ENCODE data around the gene ZFP92.

ZFP92 gene

DNA sequence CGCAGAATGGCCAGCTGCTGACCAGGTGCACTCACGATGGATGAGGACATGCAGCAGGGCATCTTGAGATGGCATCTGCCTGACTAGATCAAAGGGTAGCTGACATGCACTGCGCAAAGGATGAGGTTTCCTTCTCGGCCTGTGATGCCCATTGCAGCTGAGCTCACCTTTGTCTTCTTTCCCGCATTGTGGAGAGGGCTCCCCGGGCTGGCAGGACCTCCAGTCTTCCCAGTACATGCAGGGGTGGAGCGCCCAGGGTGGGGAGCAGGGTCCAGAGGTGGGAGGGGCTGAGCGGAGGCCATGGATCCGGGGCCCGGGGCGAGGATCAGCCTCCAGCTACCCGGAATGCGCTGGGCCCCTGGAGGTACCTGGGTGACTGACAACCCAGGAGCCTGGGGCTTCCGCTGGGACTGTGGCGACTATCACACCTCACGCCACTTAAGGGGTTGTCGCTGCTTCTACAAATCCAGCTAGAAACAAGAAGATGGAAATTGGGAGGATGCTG, 22.6 kb downstream of the ZFP92 start:
- Histone ChIP-seq H2AFZ (ENCODE audit: low read depth, low read length) (no peak overlapping the region), H3K36me3 (ENCODE audit: insufficient read depth, low read length) (no peaks in the 10 kb centered on the region), H3K27me3 (ENCODE audit: insufficient read depth, low read length, poor library complexity) (no peaks in the 10 kb centered on the region), H3K9me3 (ENCODE audit: insufficient read depth, low read length, severe bottlenecking) (no peaks in the 10 kb centered on the region), H3K27ac (ENCODE audit: low read length) (no peak overlapping the region), H3K9ac (ENCODE audit: low read depth, low read length) (no peak overlapping the region), H3K79me2 (ENCODE audit: insufficient read depth, low read length) (no peaks in the 10 kb centered on the region), H3K4me3 (ENCODE audit: low read depth in 1 of 2, low read length in 2 of 2) (no peak overlapping the region), H4K20me1 (ENCODE audit: insufficient read depth, low read length) (no peaks in the 10 kb centered on the region), H3K4me1 (ENCODE audit: insufficient read depth, low read length) (no peaks in the 10 kb centered on the region), H3K4me2 (ENCODE audit: insufficient read depth, low read length) (no peak overlapping the region)
- no peak for TF ChIP-seq EZH2 (IDR thresholded peaks at IDR 0.05; ENCODE audit: borderline replicate concordance, low read depth, low read length, severe bottlenecking)
- TF ChIP-seq, protein P1, sequence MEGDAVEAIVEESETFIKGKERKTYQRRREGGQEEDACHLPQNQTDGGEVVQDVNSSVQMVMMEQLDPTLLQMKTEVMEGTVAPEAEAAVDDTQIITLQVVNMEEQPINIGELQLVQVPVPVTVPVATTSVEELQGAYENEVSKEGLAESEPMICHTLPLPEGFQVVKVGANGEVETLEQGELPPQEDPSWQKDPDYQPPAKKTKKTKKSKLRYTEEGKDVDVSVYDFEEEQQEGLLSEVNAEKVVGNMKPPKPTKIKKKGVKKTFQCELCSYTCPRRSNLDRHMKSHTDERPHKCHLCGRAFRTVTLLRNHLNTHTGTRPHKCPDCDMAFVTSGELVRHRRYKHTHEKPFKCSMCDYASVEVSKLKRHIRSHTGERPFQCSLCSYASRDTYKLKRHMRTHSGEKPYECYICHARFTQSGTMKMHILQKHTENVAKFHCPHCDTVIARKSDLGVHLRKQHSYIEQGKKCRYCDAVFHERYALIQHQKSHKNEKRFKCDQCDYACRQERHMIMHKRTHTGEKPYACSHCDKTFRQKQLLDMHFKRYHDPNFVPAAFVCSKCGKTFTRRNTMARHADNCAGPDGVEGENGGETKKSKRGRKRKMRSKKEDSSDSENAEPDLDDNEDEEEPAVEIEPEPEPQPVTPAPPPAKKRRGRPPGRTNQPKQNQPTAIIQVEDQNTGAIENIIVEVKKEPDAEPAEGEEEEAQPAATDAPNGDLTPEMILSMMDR (IDR thresholded peaks at IDR 0.05; ENCODE audit: borderline replicate concordance, extremely low read depth, low read length, poor library complexity, severe bottlenecking) = no peak
- no peak for DNase-seq
- ATAC-seq (ENCODE audit: insufficient read depth, low read depth) = no peak

DNA sequence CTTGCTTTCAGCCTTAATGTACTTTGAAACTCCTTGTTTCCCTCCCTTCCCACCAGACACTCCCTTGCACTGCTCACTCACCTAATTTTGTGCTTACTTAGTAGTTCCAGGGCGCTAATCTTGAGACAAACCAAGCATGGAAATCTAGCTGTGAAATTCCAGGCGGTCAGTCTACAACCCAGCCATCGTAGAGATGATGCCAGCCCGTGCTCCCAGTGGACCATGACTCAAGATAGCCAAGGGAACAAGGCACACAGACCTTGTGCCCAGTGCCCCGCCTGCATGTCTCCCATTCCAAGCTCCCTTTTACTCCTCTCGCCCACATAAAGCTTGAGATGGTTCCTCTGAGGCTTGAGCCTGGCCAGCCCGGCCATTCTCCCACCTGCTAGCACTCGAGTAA, 23.5 kb downstream of the ZFP92 start:
- Histone ChIP-seq H3K4me1 (ENCODE audit: insufficient read depth, low read length) (no peaks in the 10 kb centered on the region), H2AFZ (ENCODE audit: low read depth, low read length) (no peak overlapping the region), H3K9me3 (ENCODE audit: insufficient read depth, low read length, severe bottlenecking) (no peaks in the 10 kb centered on the region), H3K4me2 (ENCODE audit: insufficient read depth, low read length) (no peak overlapping the region), H3K79me2 (ENCODE audit: insufficient read depth, low read length) (no peaks in the 10 kb centered on the region), H3K27ac (ENCODE audit: low read length) (no peak overlapping the region), H3K27me3 (ENCODE audit: insufficient read depth, low read length, poor library complexity) (no peaks in the 10 kb centered on the region), H3K4me3 (ENCODE audit: low read depth in 1 of 2, low read length in 2 of 2) (no peak overlapping the region), H3K9ac (ENCODE audit: low read depth, low read length) (no peak overlapping the region), H3K36me3 (ENCODE audit: insufficient read depth, low read length) (no peaks in the 10 kb centered on the region), H4K20me1 (ENCODE audit: insufficient read depth, low read length) (no peaks in the 10 kb centered on the region)
- no peak for ATAC-seq (ENCODE audit: insufficient read depth, low read depth)
- no peak for DNase-seq
- TF ChIP-seq, protein P1 (IDR thresholded peaks at IDR 0.05; ENCODE audit: borderline replicate concordance, extremely low read depth, low read length, poor library complexity, severe bottlenecking) = no peak
- TF ChIP-seq EZH2 (IDR thresholded peaks at IDR 0.05; ENCODE audit: borderline replicate concordance, low read depth, low read length, severe bottlenecking) = no peak

DNA sequence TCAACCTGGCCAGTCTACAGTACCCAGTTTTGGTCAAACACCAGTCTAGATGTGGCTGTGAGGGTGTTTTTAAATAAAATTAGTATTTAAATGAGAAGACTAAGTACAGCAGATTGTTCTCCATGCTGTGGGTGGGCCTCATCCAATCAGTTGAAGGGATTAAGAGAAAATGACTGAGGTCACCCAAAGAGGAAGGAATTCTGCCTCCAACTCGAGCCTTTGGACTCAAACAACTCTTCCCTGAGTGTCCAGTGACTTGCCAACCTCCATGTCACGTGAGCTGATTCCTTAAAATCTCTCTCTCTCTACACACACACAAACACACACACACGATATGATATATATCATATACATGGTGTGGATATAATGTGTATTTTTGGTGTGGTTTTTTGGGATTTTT, 24.6 kb downstream of the ZFP92 start:
- Histone ChIP-seq H3K36me3 (ENCODE audit: insufficient read depth, low read length) (no peaks in the 10 kb centered on the region), H3K9ac (ENCODE audit: low read depth, low read length) (no peak overlapping the region), H3K4me1 (ENCODE audit: insufficient read depth, low read length) (no peaks in the 10 kb centered on the region), H4K20me1 (ENCODE audit: insufficient read depth, low read length) (no peaks in the 10 kb centered on the region), H2AFZ (ENCODE audit: low read depth, low read length) (no peak overlapping the region), H3K4me3 (ENCODE audit: low read depth in 1 of 2, low read length in 2 of 2) (no peak overlapping the region), H3K9me3 (ENCODE audit: insufficient read depth, low read length, severe bottlenecking) (no peaks in the 10 kb centered on the region), H3K4me2 (ENCODE audit: insufficient read depth, low read length) (no peak overlapping the region), H3K79me2 (ENCODE audit: insufficient read depth, low read length) (no peaks in the 10 kb centered on the region), H3K27ac (ENCODE audit: low read length) (no peak overlapping the region), H3K27me3 (ENCODE audit: insufficient read depth, low read length, poor library complexity) (no peaks in the 10 kb centered on the region)
- TF ChIP-seq, protein P1 (IDR thresholded peaks at IDR 0.05; ENCODE audit: borderline replicate concordance, extremely low read depth, low read length, poor library complexity, severe bottlenecking) = no peak
- no peak for TF ChIP-seq EZH2 (IDR thresholded peaks at IDR 0.05; ENCODE audit: borderline replicate concordance, low read depth, low read length, severe bottlenecking)
- ATAC-seq (ENCODE audit: insufficient read depth, low read depth) (no peak), DNase-seq (no peak)

DNA sequence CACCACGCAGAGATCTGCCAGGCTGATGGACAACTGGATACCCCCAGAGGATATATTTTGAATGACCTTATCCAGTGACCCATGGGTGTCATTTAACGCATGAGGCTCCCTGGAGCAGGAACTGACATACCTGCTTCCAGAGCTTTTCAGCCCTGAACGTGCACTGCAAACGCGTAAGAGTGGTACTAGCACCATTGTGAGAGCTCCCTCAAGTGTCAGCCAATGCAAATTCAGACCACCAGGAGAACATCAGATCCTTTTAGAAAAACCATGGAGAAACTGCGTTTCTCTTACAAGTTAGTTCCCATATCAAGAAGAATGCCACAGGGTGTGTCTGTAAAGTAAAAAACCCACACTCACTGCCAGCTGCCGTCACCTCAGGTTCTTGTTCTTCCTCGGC, 27.3 kb downstream of the ZFP92 start:
- H4K20me1 ChIP-seq (ENCODE audit: insufficient read depth, low read length) = no peaks in the 10 kb centered on the region
- no peak overlapping the region for H3K27ac ChIP-seq (ENCODE audit: low read length)
- no peak for TF ChIP-seq EZH2 (IDR thresholded peaks at IDR 0.05; ENCODE audit: borderline replicate concordance, low read depth, low read length, severe bottlenecking)
- TF ChIP-seq, protein P1 (IDR thresholded peaks at IDR 0.05; ENCODE audit: borderline replicate concordance, extremely low read depth, low read length, poor library complexity, severe bottlenecking) = peak; percentile 9
- no peak for DNase-seq
- no peak overlapping the region for H3K4me3 ChIP-seq (ENCODE audit: low read depth in 1 of 2, low read length in 2 of 2)
- no peaks in the 10 kb centered on the region for H3K79me2 ChIP-seq (ENCODE audit: insufficient read depth, low read length)
- no peaks in the 10 kb centered on the region for H3K36me3 ChIP-seq (ENCODE audit: insufficient read depth, low read length)
- ATAC-seq (ENCODE audit: insufficient read depth, low read depth) = no peak
- H3K4me1 ChIP-seq (ENCODE audit: insufficient read depth, low read length) = no peaks in the 10 kb centered on the region
- no peaks in the 10 kb centered on the region for H3K9me3 ChIP-seq (ENCODE audit: insufficient read depth, low read length, severe bottlenecking)
- no peak overlapping the region for H3K4me2 ChIP-seq (ENCODE audit: insufficient read depth, low read length)
- no peak overlapping the region for H2AFZ ChIP-seq (ENCODE audit: low read depth, low read length)
- no peak overlapping the region for H3K9ac ChIP-seq (ENCODE audit: low read depth, low read length)
- H3K27me3 ChIP-seq (ENCODE audit: insufficient read depth, low read length, poor library complexity) = no peaks in the 10 kb centered on the region
